H1 (cell line): ENCODE results near the gene SENP1. TPM values are rescaled to one million over a fixed set of nuclear protein-coding genes. Genes with fewer than 3 reads are reported as not detected.

Experiments used
- ATF2 ChIP-seq: IDR thresholded peaks from 2 replicates; pipeline ENCODE4 v1.6.1; 2012; ENCODE audit warnings: low read length, inconsistent platforms
- BRCA1 ChIP-seq: IDR thresholded peaks from 2 replicates; pipeline ENCODE4 v1.6.1; 2012; ENCODE audit warnings: low read depth, low read length, improper control_type of control experiment
- CTBP2 ChIP-seq: IDR thresholded peaks from 2 replicates; pipeline ENCODE4 v1.7.0; 2011; ENCODE audit warnings: borderline replicate concordance, mild to moderate bottlenecking, moderate library complexity, mixed read lengths, low read length; ENCODE audit not compliant: insufficient read depth, insufficient read length
- FOSL1 ChIP-seq: IDR thresholded peaks from 2 replicates; pipeline ENCODE4 v1.6.1; 2011; ENCODE audit warnings: mild to moderate bottlenecking, low read depth, low read length, moderate library complexity; ENCODE audit not compliant: insufficient read depth
- GTF2F1 ChIP-seq: IDR thresholded peaks from 2 replicates; pipeline ENCODE4 v1.6.1; 2012; ENCODE audit warnings: low read depth, low read length, improper control_type of control experiment, borderline replicate concordance
- JUN ChIP-seq: IDR thresholded peaks from 2 replicates; pipeline ENCODE4 v1.6.1; 2011; ENCODE audit warnings: low read depth, mild to moderate bottlenecking, improper control_type of control experiment, low read length
- JUND ChIP-seq: IDR thresholded peaks from 2 replicates; pipeline ENCODE4 v1.6.1; 2011; ENCODE audit warnings: mild to moderate bottlenecking, improper control_type of control experiment, low read length
- RXRA ChIP-seq: IDR thresholded peaks from 2 replicates; pipeline ENCODE4 v1.6.1; 2011; ENCODE audit warnings: low read depth, mild to moderate bottlenecking, low read length, moderate library complexity; ENCODE audit not compliant: insufficient read depth
- polyA plus RNA-seq, 7 experiments: library from polyadenylated mRNA; depleted of rRNA in 3 of 7; stranded (reverse) in 5 of 7; unstranded in 2 of 7; fragments of >200 nt in 5 of 7; fragments of 200-250 nt in 2 of 7; gene quantifications; 1 replicate in 5 of 7; 2 replicates in 1 of 7; 4 replicates in 1 of 7; pipeline versions ENCODE4 v1.2.1 to v1.2.3, GENCODE V29; 2011 to 2013; ENCODE audit warnings: missing spikeins in 2 of 7, mixed read lengths in 2 of 7
- total RNA-seq: library from RNA; stranded (reverse); fragmentation: NEBNext Ultra II Directional; extraction: Animal tissue kit (Norgen Biotek cat#: 25700); gene quantifications from 2 replicates; pipeline ENCODE4 v1.2.1, GENCODE V29; 2021

The SENP1 gene
- total and polyA plus RNA-seq, 2 of the 8 experiments (the other 6 are each of a cell fraction or from before 2014, with no cell fraction given) = 14.2 to 31.5 TPM

GRCh38 chr12:48135027-48135426 lies 29.1 kb upstream of the SENP1 start (continued):
- TF ChIP-seq GTF2F1 = no peak
- TF ChIP-seq BRCA1 = no peak
- no peak for TF ChIP-seq ATF2
- no peak for TF ChIP-seq JUND
- TF ChIP-seq JUN = no peak
- TF ChIP-seq RXRA = no peak
- no peak for TF ChIP-seq FOSL1
- TF ChIP-seq CTBP2 = no peak
